ENCODE measurements around the gene DNAAF3. TPM values are rescaled to one million over a fixed set of nuclear protein-coding genes. Genes with fewer than 3 reads are reported as not detected.

Gene DNAAF3
- total RNA-seq, 2 donors from 2014 or later = 1.6 to 2.4 TPM

GRCh38 chr19:55153652-55154264 lies 12.7 kb downstream of the DNAAF3 start:
- Histone ChIP-seq H3K27ac (no peak overlapping the region), H3K27me3 (peaks cover 11% of the 10 kb centered on the region), H3K36me3 (no peaks in the 10 kb centered on the region), H3K4me3 (no peak overlapping the region), H3K9me3 (no peaks in the 10 kb centered on the region), H3K4me1 (no peaks in the 10 kb centered on the region), H3K9ac (ENCODE audit: low read depth in 2 of 2, low read length in 2 of 2) (no peak overlapping the region)
- no peak for DNase-seq
- intact Hi-C loops (cut with DNase I) = no loop called here
- TF ChIP-seq, protein P1, sequence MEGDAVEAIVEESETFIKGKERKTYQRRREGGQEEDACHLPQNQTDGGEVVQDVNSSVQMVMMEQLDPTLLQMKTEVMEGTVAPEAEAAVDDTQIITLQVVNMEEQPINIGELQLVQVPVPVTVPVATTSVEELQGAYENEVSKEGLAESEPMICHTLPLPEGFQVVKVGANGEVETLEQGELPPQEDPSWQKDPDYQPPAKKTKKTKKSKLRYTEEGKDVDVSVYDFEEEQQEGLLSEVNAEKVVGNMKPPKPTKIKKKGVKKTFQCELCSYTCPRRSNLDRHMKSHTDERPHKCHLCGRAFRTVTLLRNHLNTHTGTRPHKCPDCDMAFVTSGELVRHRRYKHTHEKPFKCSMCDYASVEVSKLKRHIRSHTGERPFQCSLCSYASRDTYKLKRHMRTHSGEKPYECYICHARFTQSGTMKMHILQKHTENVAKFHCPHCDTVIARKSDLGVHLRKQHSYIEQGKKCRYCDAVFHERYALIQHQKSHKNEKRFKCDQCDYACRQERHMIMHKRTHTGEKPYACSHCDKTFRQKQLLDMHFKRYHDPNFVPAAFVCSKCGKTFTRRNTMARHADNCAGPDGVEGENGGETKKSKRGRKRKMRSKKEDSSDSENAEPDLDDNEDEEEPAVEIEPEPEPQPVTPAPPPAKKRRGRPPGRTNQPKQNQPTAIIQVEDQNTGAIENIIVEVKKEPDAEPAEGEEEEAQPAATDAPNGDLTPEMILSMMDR (IDR thresholded peaks at IDR 0.05) = no peak

DNA sequence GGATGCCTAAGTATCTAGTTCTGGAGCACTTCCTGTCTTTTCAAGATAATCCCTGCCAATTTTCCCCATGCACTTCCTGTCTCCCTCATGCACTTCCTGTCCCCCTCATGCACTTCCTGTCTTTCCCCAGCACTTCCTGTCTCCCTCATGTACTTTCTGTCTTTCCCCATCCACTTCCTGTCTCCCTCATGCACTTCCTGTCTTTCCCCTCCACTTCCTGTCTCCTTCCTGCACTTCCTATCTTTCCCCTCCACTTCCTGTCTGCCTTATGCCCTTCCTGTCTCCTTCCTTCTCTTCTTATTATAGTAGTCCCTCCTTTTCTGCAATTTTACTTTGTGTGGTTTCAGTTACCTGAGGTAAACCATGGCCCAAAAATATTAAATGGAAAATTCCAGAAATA lies 14.4 kb downstream of the DNAAF3 start:
- TF ChIP-seq, protein P1 (IDR thresholded peaks at IDR 0.05) = no peak
- intact Hi-C loops (cut with DNase I) = no loop called here
- no peaks in the 10 kb centered on the region for H3K36me3 ChIP-seq
- H3K9ac ChIP-seq (ENCODE audit: low read depth in 2 of 2, low read length in 2 of 2) = no peak overlapping the region
- DNase-seq = no peak
- H3K27me3 ChIP-seq = peaks cover 4% of the 10 kb centered on the region
- H3K4me3 ChIP-seq = no peak overlapping the region
- no peaks in the 10 kb centered on the region for H3K9me3 ChIP-seq
- H3K4me1 ChIP-seq = no peaks in the 10 kb centered on the region
- no peak overlapping the region for H3K27ac ChIP-seq

DNA sequence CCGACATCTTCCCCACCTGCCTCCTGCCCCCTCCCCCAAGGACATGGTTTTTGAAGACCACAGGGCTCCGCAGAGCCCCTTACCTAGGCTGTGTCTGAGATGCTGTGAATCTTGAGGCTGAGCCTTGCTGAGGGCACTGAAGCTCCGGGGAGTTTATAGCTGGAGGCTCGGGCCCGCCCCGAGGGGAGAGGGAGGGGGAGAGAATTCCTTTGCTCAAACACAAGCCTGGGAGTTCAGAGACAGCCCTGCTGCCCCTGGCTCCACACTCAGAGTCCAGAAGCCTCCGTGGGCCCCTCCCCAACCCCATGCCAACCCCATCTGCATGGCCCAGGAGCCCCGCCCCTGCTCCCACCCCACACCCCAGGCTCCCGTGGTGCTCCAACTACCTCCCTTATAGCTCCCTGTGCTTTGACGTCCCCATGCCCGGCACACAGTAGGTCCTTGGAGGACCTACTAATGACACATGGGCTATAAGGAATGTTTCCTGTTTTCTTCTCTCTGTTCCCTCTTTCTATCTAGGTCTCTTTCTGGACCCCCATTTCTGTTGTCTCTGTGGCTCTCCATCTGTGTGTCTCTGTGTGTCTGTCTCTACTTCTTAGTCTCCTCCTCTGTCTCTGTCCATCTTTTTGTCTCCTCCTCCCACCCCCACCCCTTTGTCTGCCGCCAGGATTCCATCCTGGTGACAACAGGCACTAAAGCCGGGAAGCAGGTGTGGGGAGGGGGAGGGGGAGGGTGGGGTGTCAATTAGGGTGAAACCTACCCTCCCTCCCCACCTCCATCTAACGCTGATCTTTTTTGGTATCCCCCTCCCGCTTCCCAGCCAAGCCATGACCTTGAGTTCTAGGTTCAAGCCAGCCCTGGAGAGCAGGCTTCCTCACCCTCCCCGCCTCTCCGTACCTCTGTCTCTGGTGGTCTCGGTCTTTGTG lies 17.1 kb downstream of the DNAAF3 start, which contains the start of gene TNNT1:
TNNT1 (minus strand) TSS at position 129 of the 926 bp plus-strand sequence. CDS start 2,049 bp downstream, outside the sequence.
- intact Hi-C loops (cut with DNase I) = no loop called here
- no peak for DNase-seq
- H3K4me1 ChIP-seq = no peaks in the 10 kb centered on the region
- peaks cover 11% of the 10 kb centered on the region for H3K27me3 ChIP-seq
- no peak within 1 kb of the TSS for H3K9ac ChIP-seq (ENCODE audit: low read depth in 2 of 2, low read length in 2 of 2)
- H3K9me3 ChIP-seq = no peaks in the 10 kb centered on the region
- TF ChIP-seq, protein P1 (IDR thresholded peaks at IDR 0.05) = no peak
- no peaks in the 10 kb centered on the region for H3K36me3 ChIP-seq
- no peak within 1 kb of the TSS for H3K27ac ChIP-seq
- no peak within 1 kb of the TSS for H3K4me3 ChIP-seq

- Histone ChIP-seq H3K27me3 (peaks cover 18% of the 10 kb centered on the region), H3K4me3 (no peak overlapping the region), H3K36me3 (no peaks in the 10 kb centered on the region), H3K27ac (no peak overlapping the region), H3K9me3 (no peaks in the 10 kb centered on the region), H3K9ac (ENCODE audit: low read depth in 2 of 2, low read length in 2 of 2) (no peak overlapping the region), H3K4me1 (no peaks in the 10 kb centered on the region)
- intact Hi-C loops (cut with DNase I) = no loop called here
- TF ChIP-seq, protein P1 (IDR thresholded peaks at IDR 0.05) = no peak
- DNase-seq = no peak
These were observed 18.7 kb downstream of the DNAAF3 start for GRCh38 chr19:55147545-55148251.

GRCh38 chr19:55146705-55147273 lies 19.6 kb downstream of the DNAAF3 start:
- intact Hi-C loops (cut with DNase I) = no loop called here
- peak overlapping the region in 1 of 2 donors; percentile 24 for H3K9ac ChIP-seq (ENCODE audit: low read depth in 2 of 2, low read length in 2 of 2)
- peak; percentile 38 for DNase-seq
- no peaks in the 10 kb centered on the region for H3K4me1 ChIP-seq
- H3K36me3 ChIP-seq = no peaks in the 10 kb centered on the region
- peaks cover 18% of the 10 kb centered on the region for H3K27me3 ChIP-seq
- TF ChIP-seq, protein P1 (IDR thresholded peaks at IDR 0.05) = no peak
- no peak overlapping the region for H3K4me3 ChIP-seq
- H3K9me3 ChIP-seq = no peaks in the 10 kb centered on the region
- H3K27ac ChIP-seq = no peak overlapping the region
